Kidney (tissue), 14 donors: Measurements from ENCODE around the gene MPO. TPM values are rescaled to one million over a fixed set of nuclear protein-coding genes. Genes with fewer than 3 reads are reported as not detected.
A peak's percentile ranks its signal among the peaks of the same experiment; 100 is the strongest.

Experiments used
- DNase-seq, 5 donors: peaks; one replicate each; pipeline ENCODE4 v3.0.0-alpha.2; 2013 to 2020
- FAIRE-seq: peaks from 2 replicates; lab custom pipeline; 2012; peaks lifted over from hg19 to GRCh38; lab: Jason Lieb, UNC
- H3K27ac ChIP-seq, 2 donors: one replicate each; pipeline ENCODE4 v1.7.0; 2013; ENCODE audit warnings: low read depth in 2 of 2, low read length in 2 of 2, inconsistent platforms in 1 of 2
- H3K27me3 ChIP-seq: one replicate; pipeline ENCODE4 v1.7.1; 2013; ENCODE audit warnings: low read length, inconsistent platforms; ENCODE audit not compliant: control insufficient read depth, insufficient read depth
- H3K36me3 ChIP-seq, 3 donors: one replicate each; pipeline versions ENCODE4 v1.7.0 to v1.7.1; 2013; ENCODE audit warnings: low read length in 3 of 3, control low read depth in 1 of 3, inconsistent platforms in 1 of 3; ENCODE audit not compliant: insufficient read depth in 3 of 3, control insufficient read depth in 2 of 3
- H3K4me1 ChIP-seq, 3 donors: one replicate each; pipeline versions ENCODE4 v1.7.0 to v1.7.1; 2013; ENCODE audit warnings: low read length in 3 of 3, inconsistent platforms in 1 of 3, low read depth in 1 of 3; ENCODE audit not compliant: control insufficient read depth in 2 of 3, insufficient read depth in 2 of 3
- H3K4me3 ChIP-seq, 3 donors: one replicate each; pipeline versions ENCODE4 v1.7.0 to v1.8.1; 2013; ENCODE audit warnings: low read length in 3 of 3, control low read depth in 1 of 3, inconsistent platforms in 1 of 3
- H3K9ac ChIP-seq, 3 donors: one replicate each; pipeline versions ENCODE4 v1.7.0 to v1.7.1; 2013; ENCODE audit warnings: low read length in 3 of 3, control low read depth in 1 of 3, inconsistent platforms in 1 of 3
- H3K9me3 ChIP-seq, 3 donors: one replicate each; pipeline versions ENCODE4 v1.7.0 to v1.7.1; 2013; ENCODE audit warnings: low read length in 3 of 3, control low read depth in 1 of 3, inconsistent platforms in 1 of 3; ENCODE audit not compliant: control insufficient read depth in 2 of 3, insufficient read depth in 1 of 3
- intact Hi-C: fragments of 100-400 bp; cut with DNase I; formaldehyde crosslinking; loops from one replicate; pipeline ENCODE4 v1.11.1; 2022
- polyA plus RNA-seq: library from polyadenylated mRNA; stranded (reverse); fragments of 350-450 nt; fragmentation: Illumina TruSeq; extraction: RNeasy Lipid Tissue Mini Kit (QIAGEN cat#74804); gene quantifications from one replicate; pipeline ENCODE4 v1.2.3, GENCODE V29; 2014; ENCODE audit warnings: low read depth, low replicate concordance; ENCODE audit not compliant: insufficient read depth
- total RNA-seq: library from RNA; stranded (reverse); fragmentation: NEBNext Ultra II Directional; extraction: Animal tissue kit (Norgen Biotek cat#: 25700); gene quantifications from one replicate; pipeline ENCODE4 v1.2.1, GENCODE V29; 2021
- TF ChIP-seq, protein P1 (sequence below): IDR thresholded peaks from 3 replicates; pipeline ENCODE4 v1.5.1; 2012; ENCODE audit warnings: mild to moderate bottlenecking, moderate library complexity, borderline replicate concordance; ENCODE audit not compliant: insufficient read depth; ENCODE audit errors: extremely low read depth
- donor health status: control.
- donor health status: control.
- donor health status: control.
- donor health status: control.
- donor health status: control.
- donor health status: DM: yes; HTN: yes; CAD: no.
- donor health status: Normal renal cell carcinoma (clear cell type).

The MPO gene
- total and polyA plus RNA-seq, 2 donors from 2014 or later, result 0.47 TPM; not detected in 1

DNA sequence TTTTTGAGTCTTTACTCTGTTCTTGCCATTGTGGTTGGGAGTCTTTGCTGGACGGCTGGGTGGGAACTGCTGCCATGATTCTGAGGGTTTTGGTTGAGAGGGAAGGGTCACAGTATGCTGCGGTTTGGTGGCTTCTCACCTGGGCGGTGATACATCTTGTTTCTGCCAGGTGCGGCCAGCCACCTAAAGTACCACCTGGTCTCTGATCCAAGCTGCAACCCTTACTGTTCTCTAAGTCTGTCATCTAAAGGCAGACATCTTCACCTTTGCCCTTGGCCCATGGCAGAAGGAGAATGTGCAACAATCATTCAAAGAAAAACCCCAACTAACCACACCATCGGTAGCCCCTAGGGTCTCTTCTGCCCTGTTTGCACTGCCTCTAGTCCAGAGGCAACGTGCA lies 19.6 kb upstream of the MPO start:
- no peak overlapping the region for H3K9ac ChIP-seq
- no peak overlapping the region for H3K4me3 ChIP-seq
- peaks cover 0 to 2% (median 0%) of the 10 kb centered on the region in 3 donors for H3K36me3 ChIP-seq
- H3K27me3 ChIP-seq, result no peaks in the 10 kb centered on the region
- intact Hi-C loops, result loop anchor here (10.0 kb wide), 1 partner anchor 144 kb away; no protein-coding TSS in a partner anchor
- DNase-seq (peak in 1 of 5 donors; percentile 29), FAIRE-seq (no peak)
- H3K4me1 ChIP-seq, result no peaks in the 10 kb centered on the region
- H3K9me3 ChIP-seq, result no peaks in the 10 kb centered on the region
- TF ChIP-seq, protein P1, sequence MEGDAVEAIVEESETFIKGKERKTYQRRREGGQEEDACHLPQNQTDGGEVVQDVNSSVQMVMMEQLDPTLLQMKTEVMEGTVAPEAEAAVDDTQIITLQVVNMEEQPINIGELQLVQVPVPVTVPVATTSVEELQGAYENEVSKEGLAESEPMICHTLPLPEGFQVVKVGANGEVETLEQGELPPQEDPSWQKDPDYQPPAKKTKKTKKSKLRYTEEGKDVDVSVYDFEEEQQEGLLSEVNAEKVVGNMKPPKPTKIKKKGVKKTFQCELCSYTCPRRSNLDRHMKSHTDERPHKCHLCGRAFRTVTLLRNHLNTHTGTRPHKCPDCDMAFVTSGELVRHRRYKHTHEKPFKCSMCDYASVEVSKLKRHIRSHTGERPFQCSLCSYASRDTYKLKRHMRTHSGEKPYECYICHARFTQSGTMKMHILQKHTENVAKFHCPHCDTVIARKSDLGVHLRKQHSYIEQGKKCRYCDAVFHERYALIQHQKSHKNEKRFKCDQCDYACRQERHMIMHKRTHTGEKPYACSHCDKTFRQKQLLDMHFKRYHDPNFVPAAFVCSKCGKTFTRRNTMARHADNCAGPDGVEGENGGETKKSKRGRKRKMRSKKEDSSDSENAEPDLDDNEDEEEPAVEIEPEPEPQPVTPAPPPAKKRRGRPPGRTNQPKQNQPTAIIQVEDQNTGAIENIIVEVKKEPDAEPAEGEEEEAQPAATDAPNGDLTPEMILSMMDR, result no peak
- no peak overlapping the region for H3K27ac ChIP-seq

DNA sequence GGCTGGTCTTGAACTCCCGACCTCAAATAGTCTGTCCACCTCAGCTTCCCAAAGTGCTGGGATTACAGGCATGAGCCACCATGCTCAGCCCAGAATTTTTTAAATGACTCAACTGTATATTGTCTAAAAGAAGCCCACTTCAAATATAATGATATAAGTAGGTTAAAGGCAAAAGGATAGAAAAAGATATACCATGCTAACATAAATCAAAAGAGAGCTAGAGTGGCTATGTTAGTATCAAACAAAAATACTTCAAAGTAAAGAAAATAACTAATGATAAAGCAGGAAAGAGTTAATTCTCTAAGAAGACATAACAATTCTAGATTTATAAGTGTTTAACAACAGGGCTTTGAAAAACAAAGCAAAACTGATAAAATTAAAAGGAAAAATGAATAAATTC lies 13.3 kb upstream of the MPO start:
- Histone ChIP-seq H3K9ac (no peak overlapping the region), H3K4me3 (no peak overlapping the region), H3K9me3 (no peaks in the 10 kb centered on the region), H3K27me3 (no peaks in the 10 kb centered on the region), H3K36me3 (no peaks in the 10 kb centered on the region), H3K27ac (no peak overlapping the region), H3K4me1 (no peaks in the 10 kb centered on the region)
- DNase-seq (no peak), FAIRE-seq (no peak)
- intact Hi-C loops, result no loop called here
- TF ChIP-seq, protein P1, result no peak

DNA sequence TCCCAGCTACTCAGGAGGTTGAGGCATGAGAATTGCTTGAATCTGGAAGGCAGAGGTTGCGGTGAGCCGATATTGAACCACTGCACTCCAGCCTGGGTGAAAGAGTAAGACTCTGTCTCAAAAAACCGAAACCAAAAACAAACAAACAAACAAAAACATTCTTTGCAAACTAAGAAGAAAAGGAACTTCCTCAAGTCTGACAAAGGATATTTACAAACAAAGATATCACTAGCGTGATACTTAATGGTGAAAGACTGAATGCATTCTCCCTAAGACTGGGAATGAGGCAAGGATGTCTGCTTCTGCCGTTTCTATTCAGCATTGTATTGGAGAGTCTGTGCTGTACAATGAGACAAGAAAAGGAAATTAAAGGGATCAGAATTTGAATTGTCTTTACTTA lies 10.5 kb upstream of the MPO start:
- Histone ChIP-seq H3K36me3 (no peaks in the 10 kb centered on the region), H3K27me3 (no peaks in the 10 kb centered on the region), H3K9me3 (no peaks in the 10 kb centered on the region), H3K4me1 (no peaks in the 10 kb centered on the region), H3K9ac (no peak overlapping the region), H3K4me3 (no peak overlapping the region), H3K27ac (no peak overlapping the region)
- DNase-seq (no peak), FAIRE-seq (no peak)
- TF ChIP-seq, protein P1, result no peak
- intact Hi-C loops, result no loop called here

DNA sequence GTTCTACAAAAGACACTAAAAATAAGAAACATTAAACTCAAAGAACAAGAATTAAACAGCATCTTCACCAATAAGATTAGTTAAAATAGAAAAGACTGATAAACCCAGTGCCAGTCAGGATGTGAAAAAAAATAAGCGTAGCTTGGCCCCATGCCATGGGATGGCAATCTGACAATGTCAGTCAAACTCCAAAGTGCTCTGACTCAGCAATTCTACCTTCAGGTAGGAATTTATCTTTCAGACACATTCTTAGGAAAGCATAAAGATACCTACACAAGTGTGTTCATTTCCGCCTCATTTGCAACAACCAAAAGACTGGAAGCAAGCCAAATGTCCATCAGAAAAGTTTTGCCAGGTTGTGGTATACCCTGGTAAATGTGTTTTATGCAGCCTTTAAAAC lies 9.1 kb upstream of the MPO start:
- no peaks in the 10 kb centered on the region for H3K9me3 ChIP-seq
- H3K27ac ChIP-seq, result no peak overlapping the region
- FAIRE-seq (no peak), DNase-seq (no peak)
- H3K4me1 ChIP-seq, result no peaks in the 10 kb centered on the region
- intact Hi-C loops, result no loop called here
- H3K4me3 ChIP-seq, result no peak overlapping the region
- H3K36me3 ChIP-seq, result no peaks in the 10 kb centered on the region
- H3K9ac ChIP-seq, result no peak overlapping the region
- H3K27me3 ChIP-seq, result no peaks in the 10 kb centered on the region
- TF ChIP-seq, protein P1, result no peak
